B cell (primary cell): ENCODE data around the gene NPAS3. TPM values are rescaled to one million over a fixed set of nuclear protein-coding genes. Genes with fewer than 3 reads are reported as not detected.

ENCODE experiments used
- ATAC-seq: fragments of 200-7000 bp; cut with Tn5 transposase; one replicate; pipeline ENCODE4 v1.10.0; 2021; ENCODE audit warnings: low read depth, mild to moderate bottlenecking, moderate number of reproducible peaks, moderate library complexity
- CTCF ChIA-PET: fragments of 350-600 bp; sonication (Branson Sonifier 250); formaldehyde crosslinking; loops from one replicate; lab custom pipeline; 2021; ENCODE audit warnings: antibody characterized with exemption, inconsistent platforms; lab: Charles Lee
- POLR2A ChIA-PET: fragments of 350-600 bp; sonication (Branson Sonifier 250); formaldehyde crosslinking; loops from one replicate; lab custom pipeline; 2021; ENCODE audit warnings: antibody characterized with exemption; lab: Charles Lee
- DNase-seq: peaks from one replicate; pipeline ENCODE4 v3.0.0; 2013
- H2AFZ ChIP-seq: 2 replicates; pipeline ENCODE4 v1.6.1; 2012; ENCODE audit warnings: mild to moderate bottlenecking, low read depth, low read length; ENCODE audit not compliant: insufficient read depth, poor library complexity, severe bottlenecking
- H3K27ac ChIP-seq, 2 donors: 1 replicate in 1 of 2; 2 replicates in 1 of 2; pipeline ENCODE4 v1.5.1; 2012 to 2013; ENCODE audit warnings: low read length in 2 of 2, mild to moderate bottlenecking in 2 of 2, moderate library complexity in 1 of 2
- H3K27me3 ChIP-seq, 4 experiments: fragments of 200-600 bp in 1 of 4; sonication (generic) in 1 of 4; replicated peaks in 1 of 4; 1 replicate in 2 of 4; 2 replicates in 2 of 4; pipeline versions ENCODE4 v1.6.1 to v1.7.0; 2013 to 2016; ENCODE audit warnings: low read length in 3 of 4, mild to moderate bottlenecking in 2 of 4, mixed read lengths in 1 of 4, moderate library complexity in 1 of 4; ENCODE audit not compliant: insufficient read depth in 4 of 4, control insufficient read depth in 3 of 4; ENCODE audit errors: control extremely low read depth in 1 of 4
- H3K36me3 ChIP-seq, 2 experiments: replicated peaks in 1 of 2; 1 replicate in 1 of 2; 2 replicates in 1 of 2; pipeline versions ENCODE4 v1.6.1 to v1.7.1; 2013; ENCODE audit warnings: low read length in 1 of 2; ENCODE audit not compliant: insufficient read depth in 2 of 2, control insufficient read depth in 1 of 2; ENCODE audit errors: control extremely low read depth in 1 of 2, extremely low read depth in 1 of 2
- H3K4me1 ChIP-seq, 2 donors: fragments of 200-600 bp in 1 of 2; sonication (generic) in 1 of 2; 1 replicate in 1 of 2; 2 replicates in 1 of 2; pipeline versions ENCODE4 v1.5.1 to v1.6.1; 2013 to 2017; ENCODE audit warnings: low read length in 2 of 2; ENCODE audit not compliant: control insufficient read depth in 2 of 2, insufficient read depth in 2 of 2
- H3K4me2 ChIP-seq: replicated peaks from 2 replicates; pipeline ENCODE3; 2012; ENCODE audit warnings: mild to moderate bottlenecking, low read depth, low read length; ENCODE audit not compliant: poor library complexity, severe bottlenecking
- H3K4me3 ChIP-seq, 5 experiments: fragments of 200-600 bp in 1 of 5; sonication (generic) in 1 of 5; 1 replicate in 3 of 5; 2 replicates in 2 of 5; pipeline versions ENCODE4 v1.5.1 to v1.7.0; 2011 to 2016; ENCODE audit warnings: low read length in 4 of 5, mild to moderate bottlenecking in 4 of 5, low read depth in 2 of 5, control low read depth in 1 of 5, moderate library complexity in 1 of 5; ENCODE audit not compliant: insufficient read depth in 1 of 5; ENCODE audit errors: control extremely low read depth in 1 of 5, extremely low read depth in 1 of 5
- H3K79me2 ChIP-seq: fragments of 200-600 bp; sonication (generic); one replicate; pipeline ENCODE4 v1.6.0; 2016; ENCODE audit warnings: low read length; ENCODE audit not compliant: control insufficient read depth, insufficient read depth
- H3K9ac ChIP-seq: fragments of 200-600 bp; sonication (generic); 2 replicates; pipeline ENCODE4 v1.6.1; 2017; ENCODE audit warnings: mild to moderate bottlenecking, low read length, moderate library complexity
- H3K9me3 ChIP-seq, 3 donors: one replicate each; pipeline versions ENCODE4 v1.6.1 to v1.7.1; 2013; ENCODE audit warnings: low read length in 2 of 3; ENCODE audit not compliant: control insufficient read depth in 2 of 3, insufficient read depth in 1 of 3; ENCODE audit errors: control extremely low read depth in 1 of 3
- H4K20me1 ChIP-seq: 2 replicates; pipeline ENCODE4 v1.6.0; 2012; ENCODE audit warnings: mild to moderate bottlenecking, low read length; ENCODE audit not compliant: insufficient read depth, control insufficient read depth, poor library complexity, severe bottlenecking
- H3K27ac Mint-ChIP-seq: one replicate; pipeline ENCODE4 v1.8.0; 2021; ENCODE audit warnings: mixed read lengths
- H3K27me3 Mint-ChIP-seq: one replicate; pipeline ENCODE4 v1.8.0; 2021; ENCODE audit warnings: mixed read lengths
- H3K4me1 Mint-ChIP-seq: one replicate; pipeline ENCODE4 v1.8.0; 2021; ENCODE audit warnings: mixed read lengths
- H3K4me3 Mint-ChIP-seq: one replicate; pipeline ENCODE4 v1.8.0; 2021; ENCODE audit warnings: mixed read lengths
- H3K9me3 Mint-ChIP-seq: one replicate; pipeline ENCODE4 v1.8.0; 2022; ENCODE audit warnings: mixed read lengths; ENCODE audit not compliant: insufficient read depth
- EZH2 ChIP-seq: IDR thresholded peaks from 2 replicates; pipeline ENCODE4 v1.6.1; 2012; ENCODE audit warnings: borderline replicate concordance, low read depth, mild to moderate bottlenecking, moderate library complexity, low read length; ENCODE audit not compliant: insufficient read depth, poor library complexity, severe bottlenecking
- WGBS: methylation state at CpG from one replicate; pipeline ENCODE4 v1.1.5; 2013; ENCODE audit warnings: missing lambda C conversion rate; ENCODE audit not compliant: insufficient coverage; 5-methylcytosine and 5-hydroxymethylcytosine counted together
- intact Hi-C: fragments of 100-400 bp; cut with micrococcal nuclease; formaldehyde crosslinking; loops from one replicate; pipeline ENCODE4 v1.10.0; 2022
- polyA plus RNA-seq: library from polyadenylated mRNA; depleted of rRNA; stranded (reverse); fragments of >200 nt; gene quantifications from 2 replicates; pipeline ENCODE4 v1.2.3, GENCODE V29; 2012
- total RNA-seq, 2 donors: library from RNA; stranded (reverse); fragments of 120-200 nt in 1 of 2; gene quantifications; 1 replicate in 1 of 2; 2 replicates in 1 of 2; pipeline versions ENCODE4 v1.2.3 to v1.2.4, GENCODE V29; 2013 to 2022
- TF ChIP-seq, protein P1 (sequence below): fragments of 200-600 bp; IDR thresholded peaks from one replicate; pipeline ENCODE4 v1.8.0; 2022; ENCODE audit warnings: antibody characterized with exemption, mild to moderate bottlenecking

Gene NPAS3
- total and polyA plus RNA-seq, 2 donors (not counting 1 experiment from before 2014, with no cell fraction given) = not detected

DNA sequence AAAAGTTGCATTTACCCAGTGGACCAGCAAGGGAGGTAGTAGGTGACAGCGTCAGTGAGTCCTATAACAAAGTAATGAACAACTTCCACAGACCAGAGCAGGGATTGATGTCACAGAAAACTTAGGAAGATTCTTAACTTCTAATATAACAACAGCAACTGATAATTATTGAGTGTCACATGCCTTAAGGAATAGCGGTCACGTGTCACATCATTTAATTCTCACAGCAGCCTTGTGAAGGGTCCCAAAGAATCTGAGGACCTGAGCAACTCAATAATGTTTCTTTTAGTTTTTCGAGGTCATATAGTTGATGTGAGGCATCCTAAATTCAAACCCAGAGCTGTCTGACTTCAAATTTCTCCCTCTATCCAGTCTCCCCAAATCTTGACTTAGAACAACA, 590.0 kb downstream of the NPAS3 start:
- TF ChIP-seq, protein P1, sequence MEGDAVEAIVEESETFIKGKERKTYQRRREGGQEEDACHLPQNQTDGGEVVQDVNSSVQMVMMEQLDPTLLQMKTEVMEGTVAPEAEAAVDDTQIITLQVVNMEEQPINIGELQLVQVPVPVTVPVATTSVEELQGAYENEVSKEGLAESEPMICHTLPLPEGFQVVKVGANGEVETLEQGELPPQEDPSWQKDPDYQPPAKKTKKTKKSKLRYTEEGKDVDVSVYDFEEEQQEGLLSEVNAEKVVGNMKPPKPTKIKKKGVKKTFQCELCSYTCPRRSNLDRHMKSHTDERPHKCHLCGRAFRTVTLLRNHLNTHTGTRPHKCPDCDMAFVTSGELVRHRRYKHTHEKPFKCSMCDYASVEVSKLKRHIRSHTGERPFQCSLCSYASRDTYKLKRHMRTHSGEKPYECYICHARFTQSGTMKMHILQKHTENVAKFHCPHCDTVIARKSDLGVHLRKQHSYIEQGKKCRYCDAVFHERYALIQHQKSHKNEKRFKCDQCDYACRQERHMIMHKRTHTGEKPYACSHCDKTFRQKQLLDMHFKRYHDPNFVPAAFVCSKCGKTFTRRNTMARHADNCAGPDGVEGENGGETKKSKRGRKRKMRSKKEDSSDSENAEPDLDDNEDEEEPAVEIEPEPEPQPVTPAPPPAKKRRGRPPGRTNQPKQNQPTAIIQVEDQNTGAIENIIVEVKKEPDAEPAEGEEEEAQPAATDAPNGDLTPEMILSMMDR = no peak
- no peak for TF ChIP-seq EZH2
- intact Hi-C loops = no loop called here
- Histone ChIP-seq H3K27ac (no peak overlapping the region), H2AFZ (no peak overlapping the region), H3K36me3 (no peaks in the 10 kb centered on the region), H3K4me3 (no peak overlapping the region), H4K20me1 (no peaks in the 10 kb centered on the region), H3K79me2 (no peaks in the 10 kb centered on the region), H3K4me2 (no peak overlapping the region), H3K9me3 (no peaks in the 10 kb centered on the region), H3K9ac (no peak overlapping the region), H3K4me1 (no peaks in the 10 kb centered on the region), H3K27me3 (no peaks in the 10 kb centered on the region)
- Mint-ChIP-seq H3K4me3 (no peak overlapping the region), H3K27ac (no peak overlapping the region), H3K4me1 (no peaks in the 10 kb centered on the region), H3K27me3 (no peaks in the 10 kb centered on the region), H3K9me3 (no peaks in the 10 kb centered on the region)
- POLR2A ChIA-PET = no interaction called here
- CTCF ChIA-PET = no interaction called here
- ATAC-seq (no peak), DNase-seq (no peak)
- WGBS = no CpG with 5 or more reads among the region's 4 CpGs

DNA sequence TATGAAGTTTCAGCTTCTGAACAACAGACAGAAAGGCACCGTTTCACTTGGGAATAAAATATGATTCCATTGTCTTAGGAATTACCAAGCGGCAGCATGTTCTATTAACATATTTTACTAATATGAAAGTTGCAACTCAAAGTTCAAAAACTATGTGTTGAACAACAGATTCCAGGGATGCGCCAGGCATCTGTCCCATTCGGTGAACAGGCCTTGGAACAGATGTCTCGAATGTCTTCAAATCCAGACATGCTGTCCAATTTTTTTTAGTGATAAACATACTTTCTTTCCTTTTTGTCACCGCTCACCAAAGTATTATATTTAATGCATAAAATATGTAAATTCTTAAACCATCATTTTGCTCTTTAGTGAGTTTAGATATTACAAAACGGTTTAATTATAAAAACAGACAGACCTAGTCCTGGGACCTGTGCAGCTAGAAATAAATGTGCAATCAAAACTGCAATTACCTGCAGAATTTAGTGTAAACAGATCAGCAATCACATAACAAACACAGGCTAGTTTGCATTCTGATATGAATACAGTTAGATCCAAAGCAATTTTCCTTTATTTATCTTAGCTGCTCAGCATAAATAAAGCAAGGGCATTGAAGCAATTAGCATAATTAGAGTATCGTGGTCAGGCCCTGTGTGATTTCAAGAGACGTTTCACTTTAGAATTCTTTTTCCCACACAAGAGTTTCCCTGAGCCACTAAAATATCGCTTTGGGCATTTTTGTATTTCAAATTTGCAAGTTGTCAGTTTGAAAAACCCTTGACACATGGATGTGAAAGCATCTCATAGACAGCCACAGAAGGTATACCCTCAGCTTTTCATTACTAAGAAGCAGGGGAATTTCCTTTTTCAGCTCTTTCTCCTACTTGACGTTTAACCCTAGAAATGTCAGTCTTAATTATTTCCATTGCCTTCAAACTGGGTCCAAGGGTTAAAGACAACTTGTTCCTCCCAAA, 591.4 kb downstream of the NPAS3 start:
- no peaks in the 10 kb centered on the region for H3K79me2 ChIP-seq
- POLR2A ChIA-PET = no interaction called here
- TF ChIP-seq EZH2 = no peak
- TF ChIP-seq, protein P1 = no peak
- no peak overlapping the region for H3K9ac ChIP-seq
- 93% methylated on average over 3 of the region's 11 CpGs for WGBS
- CTCF ChIA-PET = no interaction called here
- H3K36me3 ChIP-seq = no peaks in the 10 kb centered on the region
- no peaks in the 10 kb centered on the region for H4K20me1 ChIP-seq
- H3K9me3 ChIP-seq = no peaks in the 10 kb centered on the region
- H3K4me1 ChIP-seq = no peaks in the 10 kb centered on the region
- Mint-ChIP-seq H3K9me3 (no peaks in the 10 kb centered on the region), H3K4me3 (no peak overlapping the region), H3K4me1 (no peaks in the 10 kb centered on the region), H3K27ac (no peak overlapping the region), H3K27me3 (no peaks in the 10 kb centered on the region)
- no peak overlapping the region for H3K4me3 ChIP-seq
- no peak overlapping the region for H3K4me2 ChIP-seq
- no peak overlapping the region for H2AFZ ChIP-seq
- H3K27ac ChIP-seq = no peak overlapping the region
- no peaks in the 10 kb centered on the region for H3K27me3 ChIP-seq
- DNase-seq = no peak
- intact Hi-C loops = no loop called here
- ATAC-seq = no peak
